Measurements from ENCODE around the gene IRF4. TPM values are rescaled to one million over a fixed set of nuclear protein-coding genes. Genes with fewer than 3 reads are reported as not detected.

IRF4 gene
- total and polyA plus RNA-seq, 7 donors, result 0.03 to 0.59 (median 0.27) TPM

DNA sequence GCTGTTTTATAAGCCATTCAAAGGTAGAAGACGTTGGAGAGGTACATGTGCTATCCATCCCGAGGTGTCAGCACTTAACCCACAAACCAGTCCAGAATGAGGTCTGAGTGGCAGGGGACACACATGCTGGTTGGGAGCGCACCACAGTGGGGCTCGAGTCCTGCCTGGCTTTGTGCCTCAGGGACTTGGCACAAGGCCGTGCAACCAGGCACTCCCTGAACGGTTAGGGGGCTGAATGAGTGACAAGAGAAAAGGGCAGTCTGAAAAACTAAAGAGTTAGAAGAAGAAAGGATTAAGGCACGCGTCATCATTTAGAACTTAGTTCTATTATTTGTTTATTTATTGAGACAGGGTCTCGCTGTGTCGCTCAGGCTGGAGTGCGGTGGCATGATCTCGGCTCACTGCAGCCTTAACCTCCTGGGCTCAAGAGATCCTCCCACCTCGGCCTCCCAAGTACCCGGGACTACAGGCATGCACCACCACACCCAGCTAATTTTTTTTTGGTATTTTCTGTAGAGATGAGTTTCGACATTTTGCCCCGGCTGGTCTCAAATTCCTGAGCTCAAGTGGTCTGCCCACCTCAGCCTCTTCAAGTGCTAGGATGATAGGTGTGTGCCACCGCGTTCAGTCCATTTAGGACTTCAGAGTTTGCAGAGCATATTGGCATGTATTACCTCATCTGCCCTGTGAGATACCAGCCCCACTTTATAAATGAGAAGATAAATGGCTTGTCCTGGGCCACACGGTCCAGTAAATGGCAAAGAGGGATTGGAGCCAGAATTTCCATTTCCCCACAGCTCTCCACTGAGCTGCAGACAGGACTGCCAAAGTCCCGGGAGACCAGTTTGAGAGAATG lies 47.4 kb upstream of the IRF4 start:
- 77 to 86% (median 78%) methylated on average over 20 of the region's 20 CpGs for whole genome bisulfite sequencing, 3 donors
- peaks cover 0 to 14% of the 10 kb centered on the region in 2 donors for H3K36me3 ChIP-seq (ENCODE audit: insufficient read depth in 1 of 2, low read depth in 1 of 2)
- no peaks in the 10 kb centered on the region for H3K9me3 ChIP-seq
- intact Hi-C loops (cut with DNase I), result no loop called here
- peaks cover 14% of the 10 kb centered on the region for H3K4me1 ChIP-seq
- TF ChIP-seq, protein P1, sequence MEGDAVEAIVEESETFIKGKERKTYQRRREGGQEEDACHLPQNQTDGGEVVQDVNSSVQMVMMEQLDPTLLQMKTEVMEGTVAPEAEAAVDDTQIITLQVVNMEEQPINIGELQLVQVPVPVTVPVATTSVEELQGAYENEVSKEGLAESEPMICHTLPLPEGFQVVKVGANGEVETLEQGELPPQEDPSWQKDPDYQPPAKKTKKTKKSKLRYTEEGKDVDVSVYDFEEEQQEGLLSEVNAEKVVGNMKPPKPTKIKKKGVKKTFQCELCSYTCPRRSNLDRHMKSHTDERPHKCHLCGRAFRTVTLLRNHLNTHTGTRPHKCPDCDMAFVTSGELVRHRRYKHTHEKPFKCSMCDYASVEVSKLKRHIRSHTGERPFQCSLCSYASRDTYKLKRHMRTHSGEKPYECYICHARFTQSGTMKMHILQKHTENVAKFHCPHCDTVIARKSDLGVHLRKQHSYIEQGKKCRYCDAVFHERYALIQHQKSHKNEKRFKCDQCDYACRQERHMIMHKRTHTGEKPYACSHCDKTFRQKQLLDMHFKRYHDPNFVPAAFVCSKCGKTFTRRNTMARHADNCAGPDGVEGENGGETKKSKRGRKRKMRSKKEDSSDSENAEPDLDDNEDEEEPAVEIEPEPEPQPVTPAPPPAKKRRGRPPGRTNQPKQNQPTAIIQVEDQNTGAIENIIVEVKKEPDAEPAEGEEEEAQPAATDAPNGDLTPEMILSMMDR (IDR thresholded peaks at IDR 0.05), result no peak
- H3K27me3 ChIP-seq (ENCODE audit: insufficient read depth in 3 of 3, low read length in 2 of 3), result no peaks in the 10 kb centered on the region
- ATAC-seq (no peak), DNase-seq (no peak)
- no peak overlapping the region for H3K27ac ChIP-seq
- no peak overlapping the region for H3K4me3 ChIP-seq

DNA sequence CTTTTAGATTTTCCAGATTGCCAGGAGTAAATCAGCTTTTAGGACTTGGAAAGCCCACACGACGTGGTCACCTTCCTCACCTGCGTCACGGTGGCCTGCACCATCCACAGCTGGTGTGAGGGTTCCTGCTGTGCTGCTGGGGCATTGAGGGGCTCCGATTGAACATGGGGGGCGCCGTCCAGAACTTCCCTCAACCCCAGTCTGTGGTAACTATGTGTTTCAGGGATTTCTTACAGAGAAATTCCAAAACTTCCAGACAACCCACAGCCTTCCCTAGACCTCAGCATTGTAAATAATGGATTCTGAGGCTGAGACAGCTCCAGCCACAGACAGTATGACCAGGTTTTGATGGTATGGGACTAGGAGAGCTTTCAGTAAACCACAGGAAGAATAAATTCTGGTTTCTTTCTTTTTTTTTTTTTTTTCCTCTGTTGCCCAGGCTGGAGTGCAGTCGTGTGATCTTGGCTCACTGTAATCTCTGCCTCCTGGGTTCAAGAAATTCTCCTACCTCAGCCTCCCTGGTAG lies 46.7 kb upstream of the IRF4 start:
- Histone ChIP-seq H3K27me3 (ENCODE audit: insufficient read depth in 3 of 3, low read length in 2 of 3) (no peaks in the 10 kb centered on the region), H3K4me1 (peaks cover 14% of the 10 kb centered on the region), H3K4me3 (no peak overlapping the region), H3K27ac (no peak overlapping the region), H3K36me3 (ENCODE audit: insufficient read depth in 1 of 2, low read depth in 1 of 2) (peaks cover 0 to 21% of the 10 kb centered on the region in 2 donors), H3K9me3 (no peaks in the 10 kb centered on the region)
- DNase-seq, result no peak
- intact Hi-C loops (cut with DNase I), result no loop called here
- TF ChIP-seq, protein P1 (IDR thresholded peaks at IDR 0.05), result no peak
- 76 to 83% (median 80%) methylated on average over 8 of the region's 8 CpGs for WGBS, 3 donors
- no peak for ATAC-seq

DNA sequence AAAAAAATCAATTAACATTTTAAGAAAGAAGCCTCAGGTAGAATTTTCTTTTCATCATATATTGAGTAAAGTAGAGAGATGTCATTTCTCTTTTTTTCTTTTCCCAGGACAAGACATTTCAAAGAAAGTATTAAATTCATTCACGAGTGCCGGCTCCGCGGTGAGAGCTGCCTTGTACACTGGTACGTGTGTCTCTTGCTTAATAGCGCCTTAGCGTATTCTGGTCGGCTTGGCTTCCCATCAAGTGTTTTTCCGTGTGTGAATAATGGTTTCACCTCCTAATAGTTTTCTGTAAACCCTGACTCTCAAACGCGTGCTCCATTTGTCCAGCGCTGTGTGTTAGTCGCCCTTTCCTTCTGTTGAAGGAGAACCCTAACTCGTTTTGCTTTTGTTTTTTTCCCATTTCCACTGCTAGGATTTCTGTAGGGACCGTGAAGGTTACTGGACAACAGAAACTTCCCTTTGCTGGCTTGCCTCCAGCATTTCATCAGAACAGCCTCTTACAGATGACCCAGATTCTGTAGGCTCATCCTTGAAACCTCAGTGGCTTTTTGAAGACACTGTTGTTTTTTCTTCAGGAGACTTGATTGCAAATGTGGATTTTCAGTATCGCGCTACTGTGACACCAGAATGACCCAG lies 45.7 kb upstream of the IRF4 start:
- Histone ChIP-seq H3K4me1 (peaks cover 14% of the 10 kb centered on the region), H3K27ac (no peak overlapping the region), H3K36me3 (ENCODE audit: insufficient read depth in 1 of 2, low read depth in 1 of 2) (peaks cover 0 to 21% of the 10 kb centered on the region in 2 donors), H3K9me3 (no peaks in the 10 kb centered on the region), H3K27me3 (ENCODE audit: insufficient read depth in 3 of 3, low read length in 2 of 3) (no peaks in the 10 kb centered on the region), H3K4me3 (no peak overlapping the region)
- ATAC-seq (no peak), DNase-seq (no peak)
- 82 to 88% (median 83%) methylated on average over 17 of the region's 17 CpGs for WGBS, 3 donors
- intact Hi-C loops (cut with DNase I), result no loop called here
- TF ChIP-seq, protein P1 (IDR thresholded peaks at IDR 0.05), result no peak

DNA sequence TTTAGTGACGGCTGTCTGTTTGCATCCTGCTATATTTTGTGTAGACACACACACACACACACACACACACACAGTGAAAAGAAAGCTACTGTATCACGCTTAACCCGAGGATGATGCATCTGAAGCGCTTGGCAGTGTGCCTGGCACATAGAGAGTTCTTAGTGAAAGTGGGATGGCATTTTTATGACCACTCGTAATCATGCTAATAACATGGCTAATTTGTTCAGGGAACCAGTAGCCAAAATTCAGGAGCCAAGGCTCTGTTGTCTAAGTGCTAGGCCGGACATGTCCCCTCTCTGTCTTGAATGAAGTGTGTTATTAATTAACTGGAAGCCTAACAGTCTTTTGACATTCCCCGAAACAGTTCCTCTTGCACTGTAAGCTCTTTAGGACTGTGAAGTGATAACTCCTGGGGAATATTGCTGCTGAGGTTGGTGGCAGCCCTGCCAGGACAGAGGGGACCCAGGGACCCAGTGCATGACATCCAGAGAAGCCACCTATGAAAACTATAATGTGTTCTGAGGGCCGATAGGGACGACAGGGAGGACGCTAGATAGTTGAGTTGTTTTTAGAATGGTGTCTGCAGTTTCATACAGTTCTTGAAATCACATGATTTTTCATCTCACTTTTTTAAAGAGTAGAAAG lies 45.0 kb upstream of the IRF4 start:
- no peak overlapping the region for H3K27ac ChIP-seq
- intact Hi-C loops (cut with DNase I), result no loop called here
- WGBS, 3 donors, result 65 to 75% (median 74%) methylated on average over 10 of the region's 10 CpGs
- no peaks in the 10 kb centered on the region for H3K9me3 ChIP-seq
- peaks cover 0 to 21% of the 10 kb centered on the region in 2 donors for H3K36me3 ChIP-seq (ENCODE audit: insufficient read depth in 1 of 2, low read depth in 1 of 2)
- TF ChIP-seq, protein P1 (IDR thresholded peaks at IDR 0.05), result no peak
- peaks cover 14% of the 10 kb centered on the region for H3K4me1 ChIP-seq
- no peak for ATAC-seq
- no peaks in the 10 kb centered on the region for H3K27me3 ChIP-seq (ENCODE audit: insufficient read depth in 3 of 3, low read length in 2 of 3)
- no peak overlapping the region for H3K4me3 ChIP-seq
- DNase-seq, result no peak

Data from psoas muscle (tissue), 8 donors.